ENCODE measurements around the gene JADE2. TPM values are rescaled to one million over a fixed set of nuclear protein-coding genes. Genes with fewer than 3 reads are reported as not detected.

JADE2 gene
- total and polyA plus RNA-seq, 2 experiments from 2014 or later = 16.2 to 40.8 TPM

GRCh38 chr5:134566741-134567221 is 41.3 kb downstream of the JADE2 start:
- Histone ChIP-seq H3K4me1 (ENCODE audit: insufficient read depth) (no peaks in the 10 kb centered on the region), H2AFZ (no peak overlapping the region), H3K4me3 (no peak overlapping the region), H3K4me2 (no peak overlapping the region), H3K27me3 (ENCODE audit: insufficient read depth) (no peaks in the 10 kb centered on the region), H3K36me3 (ENCODE audit: insufficient read depth) (peaks cover 20% of the 10 kb centered on the region), H3F3A (replicated peaks; ENCODE audit: low read depth) (no peaks in the 10 kb centered on the region), H3K79me2 (replicated peaks; ENCODE audit: insufficient read depth) (no peaks in the 10 kb centered on the region), H4K20me1 (replicated peaks; ENCODE audit: insufficient read depth) (peaks cover 2% of the 10 kb centered on the region; the same call in 1 of the 2 replicates), H3K9me2 (ENCODE audit: insufficient read depth) (no peaks in the 10 kb centered on the region), H3K27ac (ENCODE audit: low read depth) (no peak overlapping the region)
- peaks cover 8% of the 10 kb centered on the region for H3K4me1 Mint-ChIP-seq
- DNase-seq (ENCODE audit: low spot score) (no peak), ATAC-seq (no peak)
- TF ChIP-seq EZH2phosphoT487 (IDR thresholded peaks at IDR 0.05; ENCODE audit: unreplicated experiment) = peak; percentile 9
- no peak for TF ChIP-seq ZNF331 (CRISPR knock-in tag; IDR thresholded peaks at IDR 0.05; ENCODE audit: low read depth)
- no peak for TF ChIP-seq NANOG (IDR thresholded peaks at IDR 0.05; ENCODE audit: borderline replicate concordance)
- TF ChIP-seq JUNB (IDR thresholded peaks at IDR 0.05; ENCODE audit: unreplicated experiment) = no peak
- TF ChIP-seq CREB1 (CRISPR knock-in tag; IDR thresholded peaks at IDR 0.05; ENCODE audit: low read depth) = no peak
- H3K9me3 Mint-ChIP-seq = no peaks in the 10 kb centered on the region; the same call in 2 of the 3 replicates
- H3K4me3 Mint-ChIP-seq = no peak overlapping the region
- H3K27me3 Mint-ChIP-seq (ENCODE audit: insufficient read depth, low read depth, poor library complexity) = peaks cover 11% of the 10 kb centered on the region
- H3K27ac Mint-ChIP-seq = no peak overlapping the region
- peaks cover 70% of the 10 kb centered on the region for H3K36me3 Mint-ChIP-seq (ENCODE audit: low read depth)

GRCh38 chr5:134567641-134568336 is 42.3 kb downstream of the JADE2 start:
- peaks cover 70% of the 10 kb centered on the region for H3K36me3 Mint-ChIP-seq (ENCODE audit: low read depth)
- TF ChIP-seq, protein P1, sequence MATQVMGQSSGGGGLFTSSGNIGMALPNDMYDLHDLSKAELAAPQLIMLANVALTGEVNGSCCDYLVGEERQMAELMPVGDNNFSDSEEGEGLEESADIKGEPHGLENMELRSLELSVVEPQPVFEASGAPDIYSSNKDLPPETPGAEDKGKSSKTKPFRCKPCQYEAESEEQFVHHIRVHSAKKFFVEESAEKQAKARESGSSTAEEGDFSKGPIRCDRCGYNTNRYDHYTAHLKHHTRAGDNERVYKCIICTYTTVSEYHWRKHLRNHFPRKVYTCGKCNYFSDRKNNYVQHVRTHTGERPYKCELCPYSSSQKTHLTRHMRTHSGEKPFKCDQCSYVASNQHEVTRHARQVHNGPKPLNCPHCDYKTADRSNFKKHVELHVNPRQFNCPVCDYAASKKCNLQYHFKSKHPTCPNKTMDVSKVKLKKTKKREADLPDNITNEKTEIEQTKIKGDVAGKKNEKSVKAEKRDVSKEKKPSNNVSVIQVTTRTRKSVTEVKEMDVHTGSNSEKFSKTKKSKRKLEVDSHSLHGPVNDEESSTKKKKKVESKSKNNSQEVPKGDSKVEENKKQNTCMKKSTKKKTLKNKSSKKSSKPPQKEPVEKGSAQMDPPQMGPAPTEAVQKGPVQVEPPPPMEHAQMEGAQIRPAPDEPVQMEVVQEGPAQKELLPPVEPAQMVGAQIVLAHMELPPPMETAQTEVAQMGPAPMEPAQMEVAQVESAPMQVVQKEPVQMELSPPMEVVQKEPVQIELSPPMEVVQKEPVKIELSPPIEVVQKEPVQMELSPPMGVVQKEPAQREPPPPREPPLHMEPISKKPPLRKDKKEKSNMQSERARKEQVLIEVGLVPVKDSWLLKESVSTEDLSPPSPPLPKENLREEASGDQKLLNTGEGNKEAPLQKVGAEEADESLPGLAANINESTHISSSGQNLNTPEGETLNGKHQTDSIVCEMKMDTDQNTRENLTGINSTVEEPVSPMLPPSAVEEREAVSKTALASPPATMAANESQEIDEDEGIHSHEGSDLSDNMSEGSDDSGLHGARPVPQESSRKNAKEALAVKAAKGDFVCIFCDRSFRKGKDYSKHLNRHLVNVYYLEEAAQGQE (IDR thresholded peaks at IDR 0.05; ENCODE audit: unreplicated experiment) = no peak
- TF ChIP-seq POLR2AphosphoS5 (IDR thresholded peaks at IDR 0.05; ENCODE audit: low read depth) = no peak
- no peak for TF ChIP-seq ZNF331 (CRISPR knock-in tag; IDR thresholded peaks at IDR 0.05; ENCODE audit: low read depth)
- no peak for TF ChIP-seq ZNF114 (CRISPR knock-in tag; IDR thresholded peaks at IDR 0.05)
- no peak for TF ChIP-seq ETS1 (IDR thresholded peaks at IDR 0.05)
- no peak for TF ChIP-seq NANOG (IDR thresholded peaks at IDR 0.05; ENCODE audit: borderline replicate concordance)
- H3K27me3 Mint-ChIP-seq (ENCODE audit: insufficient read depth, low read depth, poor library complexity) = peaks cover 11% of the 10 kb centered on the region
- H3K27ac ChIP-seq (ENCODE audit: low read depth) = no peak overlapping the region
- H3K79me2 ChIP-seq (replicated peaks; ENCODE audit: insufficient read depth) = no peaks in the 10 kb centered on the region
- H2AFZ ChIP-seq = no peak overlapping the region
- no peak for ATAC-seq
- no peaks in the 10 kb centered on the region for H3K27me3 ChIP-seq (ENCODE audit: insufficient read depth)
- H3K4me3 ChIP-seq = no peak overlapping the region
- no peaks in the 10 kb centered on the region for H3K4me1 ChIP-seq (ENCODE audit: insufficient read depth)
- H3K4me1 Mint-ChIP-seq = peaks cover 8% of the 10 kb centered on the region
- no peak overlapping the region for H3K27ac Mint-ChIP-seq
- no peaks in the 10 kb centered on the region for H3F3A ChIP-seq (replicated peaks; ENCODE audit: low read depth)
- no peak for DNase-seq (ENCODE audit: low spot score)
- no peaks in the 10 kb centered on the region for H3K9me2 ChIP-seq (ENCODE audit: insufficient read depth)
- no peak overlapping the region; the same call in 2 of the 3 replicates for H3K4me3 Mint-ChIP-seq
- H4K20me1 ChIP-seq (replicated peaks; ENCODE audit: insufficient read depth) = peaks cover 4% of the 10 kb centered on the region; the same call in 1 of the 2 replicates
- no peak overlapping the region for H3K4me2 ChIP-seq
- H3K9me3 Mint-ChIP-seq = no peaks in the 10 kb centered on the region; the same call in 2 of the 3 replicates
- H3K36me3 ChIP-seq (ENCODE audit: insufficient read depth) = peaks cover 17% of the 10 kb centered on the region

All from GM23338 (cell line).